Stimulated activated CD4-positive, alpha-beta T cell treated with anti-CD3 and anti-CD28 coated beads, Interleukin-4, amount 100 ng/mL, for 1 hour (primary cell): Measurements from ENCODE around the gene IQCF2.
A peak's percentile ranks its signal among the peaks of the same experiment; 100 is the strongest.
"Not testable (repeated sequence)": the region's sequence is repeated elsewhere in the genome, so short reads cannot be mapped to it uniquely, and the experiment has no call there.

Experiments used
- DNase-seq: peaks from one replicate; pipeline ENCODE4 v3.0.0-alpha.2; 2020

The IQCF2 gene

GRCh38 chr3:51860703-51861665 is at the start of gene IQCF2:
Gene IQCF2 (plus strand): TSS chr3:51861615. CDS start chr3:51861667, 52 bp downstream.
- DNase-seq: no peak

GRCh38 chr3:51813539-51813938 is 47.9 kb upstream of the IQCF2 start:
- DNase-seq: no peak

GRCh38 chr3:51814034-51814433 is 47.4 kb upstream of the IQCF2 start:
- DNase-seq: no peak

GRCh38 chr3:51815614-51816013 is 45.8 kb upstream of the IQCF2 start:
- DNase-seq: no peak

GRCh38 chr3:51816723-51817122 is 44.7 kb upstream of the IQCF2 start:
- DNase-seq: no peak

- no peak for DNase-seq
Measured at GRCh38 chr3:51817375-51817774, 44.0 kb upstream of the IQCF2 start.

GRCh38 chr3:51819151-51819550 is 42.3 kb upstream of the IQCF2 start:
- no peak for DNase-seq

GRCh38 chr3:51819709-51820406 is 41.6 kb upstream of the IQCF2 start:
- peak; percentile 5 for DNase-seq

GRCh38 chr3:51828297-51828696 is 33.1 kb upstream of the IQCF2 start:
- no peak for DNase-seq

GRCh38 chr3:51830345-51830744 is 31.1 kb upstream of the IQCF2 start:
- DNase-seq: no peak

- no peak for DNase-seq
Measured at GRCh38 chr3:51830836-51831385, 30.5 kb upstream of the IQCF2 start.

GRCh38 chr3:51836606-51837005 is 24.8 kb upstream of the IQCF2 start:
- no peak for DNase-seq

- DNase-seq: no peak
Measured at GRCh38 chr3:51845129-51845528, 16.3 kb upstream of the IQCF2 start.

GRCh38 chr3:51855411-51855810 is 6.0 kb upstream of the IQCF2 start:
- not testable (repeated sequence) for DNase-seq

GRCh38 chr3:51862886-51863285 is 1.5 kb downstream of the IQCF2 start:
- DNase-seq: no peak

- not testable (repeated sequence) for DNase-seq
Measured at GRCh38 chr3:51868896-51869295, 7.5 kb downstream of the IQCF2 start.

GRCh38 chr3:51869304-51869703 is 7.9 kb downstream of the IQCF2 start:
- DNase-seq: no peak

- no peak for DNase-seq
Measured at GRCh38 chr3:51873253-51873766, 11.9 kb downstream of the IQCF2 start.

- no peak for DNase-seq
Measured at GRCh38 chr3:51873876-51874275, 12.5 kb downstream of the IQCF2 start.

GRCh38 chr3:51874411-51874810 is 13.0 kb downstream of the IQCF2 start:
- no peak for DNase-seq

- no peak for DNase-seq
Measured at GRCh38 chr3:51874889-51875288, 13.5 kb downstream of the IQCF2 start.

GRCh38 chr3:51875501-51875900 is 14.1 kb downstream of the IQCF2 start, which contains the start of gene IQCF5:
Gene IQCF5 (minus strand): TSS chr3:51875601. CDS start chr3:51875531, 70 bp downstream.
- DNase-seq: no peak

- no peak for DNase-seq
Measured at GRCh38 chr3:51876186-51876585, 14.8 kb downstream of the IQCF2 start.
